Measurements from ENCODE around the gene PCLO.

GRCh38 chr7:83178066-83178465 is 15.4 kb upstream of the PCLO start:
- TF ChIP-seq CTCF (conservative IDR thresholded peaks at IDR 0.05 in 1 of 2, IDR thresholded peaks at IDR 0.05 in 1 of 2; ENCODE audit: extremely low read depth in 1 of 2, insufficient read depth in 1 of 2, low read depth in 1 of 2, low read length in 2 of 2): no peak
- TF ChIP-seq EZH2 (IDR thresholded peaks at IDR 0.05; ENCODE audit: borderline replicate concordance, low read length): no peak

Measured in mammary epithelial cell (primary cell).